NCI-H345 treated with DMSO at 0.1 percent for 48 hours (cell line): ENCODE measurements around the gene OMG.
"Not testable (repeated sequence)": the region's sequence is repeated elsewhere in the genome, so short reads cannot be mapped to it uniquely, and the experiment has no call there.

Experiments
- DNase-seq: peaks from one replicate; lab custom pipeline; 2025; ENCODE audit not compliant: unreplicated experiment; lab: John Stamatoyannopoulos, UW

The OMG gene

DNA sequence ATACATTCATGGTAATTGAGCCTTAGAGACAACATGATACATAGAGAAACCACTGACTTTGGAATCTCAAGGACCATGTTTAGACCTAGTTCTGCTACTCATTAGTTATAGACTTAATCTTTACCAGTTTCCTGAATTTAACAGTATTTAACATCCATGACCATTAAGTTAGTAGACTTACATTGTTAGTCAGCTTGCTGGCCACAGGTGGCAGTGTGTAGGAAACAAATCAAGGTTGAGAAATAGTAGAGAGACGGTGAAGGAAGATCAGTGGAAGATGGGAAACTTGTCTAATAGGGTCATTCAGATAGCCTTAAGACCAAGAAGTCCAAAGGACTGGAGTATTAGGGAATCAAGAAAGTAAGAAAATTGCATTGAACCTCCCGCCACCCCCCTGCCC is 31.0 kb downstream of the OMG start:
- DNase-seq: no peak

DNA sequence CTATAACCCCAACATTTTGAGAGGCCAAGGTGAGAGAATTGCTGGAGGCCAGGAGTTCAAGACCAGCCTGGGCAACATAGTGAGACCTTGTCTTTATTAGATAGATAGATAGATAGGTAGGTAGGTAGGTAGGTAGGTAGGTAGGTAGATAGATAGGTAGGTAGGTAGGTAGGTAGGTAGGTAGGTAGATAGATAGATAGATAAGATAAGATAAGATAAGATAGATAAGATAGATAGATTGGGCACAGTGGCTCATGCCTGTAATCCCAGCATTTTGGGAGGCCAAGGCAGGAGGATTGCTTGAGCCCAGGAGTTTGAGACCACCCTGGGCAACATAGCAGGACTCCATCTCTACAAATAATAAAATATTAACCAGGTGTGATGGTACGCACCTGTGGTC is 34.1 kb downstream of the OMG start:
- DNase-seq: not testable (repeated sequence)

DNA sequence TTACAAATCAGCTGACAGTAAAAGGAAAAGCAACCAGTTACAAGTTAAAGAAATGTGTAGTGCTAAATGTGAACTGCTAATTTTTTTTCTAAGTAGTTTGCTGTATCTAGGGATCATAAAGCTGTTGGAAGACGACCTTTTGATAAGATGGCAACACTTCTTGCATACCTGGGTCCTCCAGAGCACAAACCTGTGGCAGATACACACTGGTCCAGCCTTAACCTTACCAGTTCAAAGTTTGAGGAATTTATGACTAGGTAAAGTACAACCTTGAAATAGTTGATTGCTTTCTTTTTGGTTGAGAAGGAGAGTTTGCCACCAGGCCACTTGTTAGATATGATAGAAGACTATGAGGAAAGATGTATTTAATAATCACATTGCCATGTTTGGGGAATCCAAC is 35.4 kb downstream of the OMG start:
- no peak for DNase-seq

DNA sequence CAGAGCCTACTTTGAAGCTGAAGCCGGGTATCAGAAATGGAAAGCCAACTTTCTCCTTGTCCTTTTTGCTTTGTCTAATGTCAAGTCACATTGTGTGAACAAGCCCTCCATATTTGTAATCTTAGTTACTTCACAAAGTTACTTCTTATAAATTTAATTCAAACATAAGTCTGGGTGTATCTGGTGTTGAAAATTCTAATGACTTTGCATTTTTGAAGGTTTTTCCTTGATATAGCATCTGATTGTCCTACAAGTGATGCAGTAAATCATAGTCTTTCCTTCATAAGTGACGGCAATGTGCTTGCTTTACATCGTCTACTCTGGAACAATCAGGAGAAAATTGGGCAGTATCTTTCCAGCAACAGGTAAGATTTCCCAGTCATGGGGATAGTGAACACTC is 36.9 kb downstream of the OMG start:
- no peak for DNase-seq

DNA sequence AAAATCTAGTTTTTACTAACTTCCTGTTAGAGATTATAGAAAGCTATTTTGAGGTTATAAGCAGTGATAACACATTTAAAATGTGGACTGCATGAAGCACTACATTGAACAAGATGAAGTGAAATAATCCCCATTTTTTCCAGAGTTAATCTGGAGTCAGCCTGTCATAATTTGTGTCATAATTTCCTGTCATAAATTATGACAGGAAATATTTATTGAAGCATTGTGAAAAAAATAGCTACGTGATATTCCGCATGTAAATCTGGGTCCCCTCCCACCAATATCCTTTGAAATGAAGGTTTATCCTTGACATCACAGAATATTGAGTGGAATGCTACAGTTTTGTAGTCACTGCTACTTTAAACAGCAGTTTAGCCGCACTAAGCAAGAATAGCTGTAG is 40.1 kb downstream of the OMG start:
- DNase-seq: no peak

DNA sequence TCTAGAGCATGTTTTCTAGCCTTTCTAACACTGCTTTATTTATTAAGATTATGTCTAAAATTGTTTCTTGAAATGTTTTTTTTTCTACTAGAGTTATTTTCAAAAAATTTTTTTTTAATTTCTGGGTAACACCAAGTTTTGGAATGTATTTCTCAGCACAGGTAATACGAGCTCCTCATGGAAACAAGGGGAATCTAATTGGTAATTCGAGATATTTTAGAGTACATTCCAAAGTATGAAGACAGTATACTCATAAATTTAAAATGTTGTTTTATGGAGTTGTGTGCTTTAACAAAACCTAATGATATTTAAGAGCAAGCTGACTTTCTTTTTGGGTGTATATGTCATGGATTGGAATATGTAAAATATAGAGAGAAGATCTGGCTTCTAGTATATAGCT is 42.4 kb downstream of the OMG start:
- no peak for DNase-seq

DNA sequence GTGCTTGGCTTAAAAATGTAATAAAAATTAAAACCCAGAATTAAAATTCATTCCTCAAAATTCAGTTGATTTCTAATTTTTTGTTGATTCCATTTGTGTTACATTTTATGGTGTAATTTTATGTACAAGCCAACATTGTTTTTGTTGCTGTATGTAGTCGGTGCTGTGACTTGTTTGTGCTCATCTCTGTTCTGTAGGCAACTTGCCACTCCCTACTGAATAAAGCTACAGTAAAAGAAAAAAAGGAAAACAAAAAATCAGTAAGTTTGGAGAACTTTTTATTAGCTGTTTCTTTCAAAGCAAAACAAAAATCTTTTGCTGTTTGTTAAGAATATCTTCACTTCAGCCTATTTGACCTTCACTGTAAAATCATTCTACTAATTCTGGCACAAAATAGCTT is 44.3 kb downstream of the OMG start:
- no peak for DNase-seq

DNA sequence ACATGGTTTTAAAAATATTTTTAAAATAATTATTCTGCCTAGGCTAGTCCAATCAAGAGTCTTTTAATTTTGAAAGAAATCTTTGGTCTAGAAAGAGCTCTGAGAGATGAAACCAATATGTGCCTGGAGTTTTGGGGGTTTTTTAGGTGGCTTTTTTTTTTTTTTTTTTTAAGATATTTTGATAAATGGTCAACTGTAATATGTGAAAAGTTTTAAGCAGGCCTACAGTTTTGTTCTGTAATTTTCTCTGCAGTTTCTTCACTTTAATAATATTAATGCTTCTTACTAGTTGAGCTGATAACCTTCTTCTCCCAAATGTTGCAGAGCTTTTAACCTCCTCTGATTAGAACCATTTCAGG is 45.1 kb downstream of the OMG start:
- DNase-seq: no peak

DNA sequence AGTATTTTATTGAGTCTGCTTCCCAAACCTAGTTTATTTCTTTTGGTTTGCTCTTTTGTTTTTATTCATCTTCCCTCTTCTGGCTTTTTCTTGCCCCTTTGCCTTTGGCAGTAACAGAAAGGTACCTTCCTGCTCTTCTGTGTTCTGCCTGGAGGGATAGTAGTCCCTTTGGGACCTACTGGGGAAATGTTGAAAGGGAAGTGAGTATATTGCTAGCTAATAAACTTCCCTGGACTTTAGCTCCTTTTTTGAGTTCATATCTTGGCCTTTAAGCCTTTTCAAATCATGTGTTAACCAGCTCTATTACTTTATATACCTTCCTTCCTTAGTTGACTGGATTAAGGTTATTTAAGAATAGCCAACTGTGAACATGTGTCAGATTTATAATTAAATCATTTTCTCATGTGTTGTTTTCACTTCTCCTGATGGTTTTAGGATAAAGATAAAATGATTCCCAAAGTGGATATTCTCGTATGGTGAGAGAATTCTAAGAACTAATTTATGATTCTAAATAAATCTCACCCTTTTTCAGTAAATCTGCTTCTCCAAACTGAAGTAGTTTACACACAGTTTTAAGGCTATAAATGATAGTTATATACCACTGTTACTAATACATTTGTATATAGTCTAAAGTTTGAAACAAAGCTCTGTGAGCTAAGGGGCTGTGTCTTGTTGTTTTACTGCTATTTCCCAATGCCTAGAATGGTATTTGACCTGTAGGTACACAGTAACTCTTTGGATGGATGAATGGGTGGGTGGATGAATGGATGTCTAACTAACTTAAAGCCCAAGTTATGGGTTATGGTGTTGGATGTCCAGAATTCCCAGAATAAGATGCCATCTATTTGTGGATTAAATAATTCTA is 45.7 kb downstream of the OMG start:
- DNase-seq: no peak

DNA sequence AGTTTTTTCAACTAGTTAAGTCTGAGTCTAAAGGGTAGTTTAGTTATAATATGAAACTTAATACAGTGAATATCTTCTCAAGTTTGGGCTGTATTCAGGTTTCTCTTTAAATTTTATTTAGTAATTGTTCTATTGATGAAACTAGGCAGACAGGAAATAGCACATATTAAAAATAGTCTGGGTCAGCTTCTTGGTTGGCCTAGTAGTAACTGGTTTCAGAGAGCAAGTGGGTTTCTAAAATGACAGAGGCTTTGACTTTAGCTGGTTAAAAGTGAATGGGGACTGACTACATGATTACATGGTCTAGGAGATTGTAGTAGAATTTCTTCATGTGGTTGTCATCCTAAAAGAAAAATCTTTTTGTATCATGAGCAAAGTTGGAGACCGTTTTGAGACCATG is 46.8 kb downstream of the OMG start:
- no peak for DNase-seq

DNA sequence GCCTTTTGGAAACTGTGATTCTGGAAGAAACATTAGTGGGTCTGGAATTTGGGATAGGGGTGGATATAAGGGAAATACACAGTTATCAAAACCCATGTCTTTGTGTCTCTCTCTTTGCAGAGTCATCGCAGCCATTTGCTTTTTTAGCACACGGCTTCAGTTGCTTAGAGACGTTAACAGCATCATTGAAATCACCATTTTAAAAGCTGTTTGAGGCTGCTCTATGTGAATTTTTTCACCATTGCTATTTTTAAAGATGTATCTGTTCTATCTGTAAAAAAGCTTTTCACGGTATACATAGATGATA is 47.3 kb downstream of the OMG start:
- no peak for DNase-seq

DNA sequence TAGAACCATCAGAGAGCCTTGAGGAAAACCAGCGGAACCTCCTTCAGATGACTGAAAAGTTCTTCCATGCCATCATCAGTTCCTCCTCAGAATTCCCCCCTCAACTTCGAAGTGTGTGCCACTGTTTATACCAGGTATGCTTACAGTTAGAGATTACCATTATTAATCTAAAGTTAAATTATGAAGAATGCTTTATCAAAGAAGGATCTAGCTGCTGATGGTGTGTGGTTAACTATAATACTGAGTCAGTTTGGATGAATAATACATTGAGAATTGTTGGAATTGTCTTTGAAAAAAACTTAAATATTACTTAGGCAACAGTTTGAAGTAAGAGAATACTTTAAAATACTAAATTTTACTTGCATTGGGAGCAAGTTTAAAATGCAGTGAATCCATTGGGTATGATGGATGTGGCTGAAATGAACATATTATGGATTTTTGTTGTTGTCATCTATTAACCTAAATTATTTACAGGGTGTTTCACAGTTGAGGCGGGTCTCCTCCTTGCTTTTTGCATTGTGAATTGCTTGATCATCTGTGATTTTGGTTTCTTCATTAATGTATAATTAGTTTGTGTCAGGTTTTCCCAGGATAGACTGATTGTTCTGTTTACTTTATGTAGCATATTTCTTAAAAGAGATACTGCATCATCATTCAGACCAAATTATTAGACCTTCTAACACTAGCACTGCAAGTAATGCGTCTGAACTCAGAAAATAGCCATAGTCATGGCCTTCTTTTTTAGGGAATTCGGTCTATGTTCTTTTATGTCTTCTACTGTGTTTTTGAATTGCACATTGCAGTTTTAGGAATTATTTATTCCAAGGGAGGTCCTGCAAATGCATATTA is 47.8 kb downstream of the OMG start:
- DNase-seq: no peak
